ENCODE results near the gene HVCN1. TPM values are rescaled to one million over a fixed set of nuclear protein-coding genes. Genes with fewer than 3 reads are reported as not detected.

The HVCN1 gene
- polyA plus RNA-seq, 2 of the 4 experiments (the other 2 are of a cell fraction), result 0.34 to 1.1 TPM

DNA sequence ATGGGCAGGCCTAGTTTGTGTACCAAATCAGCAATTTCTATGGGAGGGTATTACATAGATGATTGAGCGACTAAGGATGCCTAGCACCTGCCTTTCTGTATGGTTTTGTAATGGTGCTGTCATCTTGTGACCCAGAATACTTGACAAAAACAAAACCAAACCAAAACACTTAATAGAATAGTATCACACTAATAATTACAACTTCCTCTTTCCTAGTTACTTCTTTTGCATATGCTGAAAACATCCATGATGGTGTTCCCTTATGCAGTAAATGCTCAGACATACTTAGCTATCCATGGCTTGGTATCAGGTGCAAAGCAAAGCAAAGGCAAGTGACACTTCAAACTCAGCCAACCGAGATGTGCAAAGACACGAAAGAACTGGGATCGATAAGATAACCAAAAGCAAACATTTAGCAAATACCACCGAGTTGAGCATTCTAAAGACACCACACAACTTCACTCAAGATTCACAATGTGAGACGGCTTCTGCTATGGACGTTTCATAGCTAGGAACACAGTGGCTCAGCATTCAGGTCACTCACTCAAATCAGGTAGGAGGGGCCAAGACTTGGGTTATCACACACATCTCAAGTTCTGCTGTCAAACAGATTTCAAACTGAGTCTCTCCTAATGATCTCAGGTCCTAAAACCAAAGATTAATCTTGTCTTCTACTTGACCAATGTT lies 29.4 kb upstream of the HVCN1 start:
- TF ChIP-seq, protein P1, sequence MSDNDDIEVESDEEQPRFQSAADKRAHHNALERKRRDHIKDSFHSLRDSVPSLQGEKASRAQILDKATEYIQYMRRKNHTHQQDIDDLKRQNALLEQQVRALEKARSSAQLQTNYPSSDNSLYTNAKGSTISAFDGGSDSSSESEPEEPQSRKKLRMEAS (IDR thresholded peaks at IDR 0.05), result no peak
- TF ChIP-seq CHD2 (IDR thresholded peaks at IDR 0.05; ENCODE audit: low read length, partially characterized antibody), result no peak
- TF ChIP-seq CEBPB (IDR thresholded peaks at IDR 0.05), result no peak
- TF ChIP-seq CHD4 (IDR thresholded peaks at IDR 0.05; ENCODE audit: borderline replicate concordance), result no peak
- TF ChIP-seq SREBF2 (IDR thresholded peaks at IDR 0.05), result no peak
- no peak for TF ChIP-seq CTCF (IDR thresholded peaks at IDR 0.05)
- no peak for TF ChIP-seq HOXA7 (CRISPR knock-in tag; IDR thresholded peaks at IDR 0.05)
- TF ChIP-seq JUNB (IDR thresholded peaks at IDR 0.05), result no peak
- no peak for TF ChIP-seq RNF2 (IDR thresholded peaks at IDR 0.05; ENCODE audit: borderline replicate concordance, low read depth)
- ATAC-seq (no peak), FAIRE-seq (no peak)

DNA sequence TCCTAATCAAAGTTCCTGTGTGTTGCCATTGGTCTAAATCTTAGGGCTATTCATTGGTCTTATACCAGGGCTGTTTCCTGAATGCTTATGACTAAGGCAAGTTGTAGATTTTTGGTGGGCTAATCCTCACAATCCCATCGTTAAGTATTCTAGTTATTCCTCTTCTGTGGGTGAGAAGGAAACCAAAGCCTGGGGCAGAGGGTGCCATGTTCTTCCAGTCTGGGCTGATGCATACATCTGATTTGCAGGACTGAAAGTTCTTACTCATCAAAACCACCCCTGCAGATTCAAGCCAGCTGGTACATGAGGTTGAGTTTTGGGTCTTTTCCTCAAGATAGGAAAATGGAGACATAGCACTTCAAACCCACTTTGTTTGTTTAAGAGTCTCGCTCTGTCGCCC lies 28.1 kb upstream of the HVCN1 start:
- Histone ChIP-seq H3K27ac (no peak overlapping the region), H3K4me2 (no peak overlapping the region), H3K4me1 (no peaks in the 10 kb centered on the region), H3K4me3 (no peak overlapping the region), H3K9me3 (no peaks in the 10 kb centered on the region)
- peak in 1 of 2 experiments; percentile 12; a peak in 2 of 6 replicates for ATAC-seq
- ChIA-PET CTCF (interaction anchor here (0.6 kb wide), 1 partner anchor 51 kb away, joined by 3 read pairs; no protein-coding TSS in a partner anchor), POLR2A (no interaction called here)
- FAIRE-seq, result no peak
- 94% methylated on average over 3 of the region's 3 CpGs for WGBS (ENCODE audit: missing lambda C conversion rate)
- no peak for TF ChIP-seq MAFK (IDR thresholded peaks at IDR 0.05; ENCODE audit: partially characterized antibody)
- 0 out of 5 replicates have a peak, but pooled peaks of 1 of the 2 experiments have one; percentile 22 for TF ChIP-seq JUN (IDR thresholded peaks at IDR 0.05)
- no peak for TF ChIP-seq RAD21 (conservative IDR thresholded peaks at IDR 0.05 in 1 of 2, IDR thresholded peaks at IDR 0.05 in 1 of 2)
- TF ChIP-seq CEBPB (IDR thresholded peaks at IDR 0.05), result no peak
- TF ChIP-seq EHMT2 (IDR thresholded peaks at IDR 0.05; ENCODE audit: low read depth), result no peak
- TF ChIP-seq ZNF302 (CRISPR knock-in tag; IDR thresholded peaks at IDR 0.05), result no peak
- TF ChIP-seq EHF (CRISPR knock-in tag; IDR thresholded peaks at IDR 0.05), result no peak
- no peak for DNase-seq (ENCODE audit: low read depth in 1 of 2, low spot score in 1 of 2)

More for the DNA sequence above, 29.4 kb upstream of the HVCN1 start:
- WGBS (ENCODE audit: missing lambda C conversion rate), result 89% methylated on average over 7 of the region's 7 CpGs
- Histone ChIP-seq H3K4me3 (no peak overlapping the region), H3K27ac (no peak overlapping the region), H3K9me3 (no peaks in the 10 kb centered on the region), H3K4me1 (no peaks in the 10 kb centered on the region), H3K4me2 (no peak overlapping the region)
- no peak for DNase-seq (ENCODE audit: low read depth in 1 of 2, low spot score in 1 of 2)
- CTCF ChIA-PET, result no interaction called here
- POLR2A ChIA-PET, result no interaction called here

DNA sequence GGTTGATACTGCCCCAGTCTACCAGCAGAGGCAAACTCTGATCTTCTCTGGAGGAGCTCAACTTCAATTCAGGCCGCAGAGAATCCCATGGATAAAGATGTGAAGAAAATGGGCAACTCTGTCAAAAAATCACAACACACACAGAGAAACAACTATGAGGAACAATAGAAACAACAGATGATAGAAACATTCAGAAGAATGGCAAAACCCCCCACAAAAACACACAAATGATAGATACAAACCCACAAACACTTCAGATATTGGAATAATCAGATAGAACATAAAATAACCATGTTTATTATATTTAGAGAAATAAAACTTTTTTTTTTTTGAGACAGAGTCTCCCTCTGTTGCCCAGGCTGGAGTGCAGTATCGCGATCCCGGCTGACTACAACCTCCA lies 20.0 kb upstream of the HVCN1 start:
- ChIA-PET POLR2A (no interaction called here), CTCF (interaction anchor here (0.6 to 2.2 kb wide), 8 partner anchors 9 to 240 kb away, joined by 3 to 7 read pairs (median 4); partner anchors contain the start of gene FAM216A)
- Histone ChIP-seq H3K4me2 (no peak overlapping the region), H3K4me1 (no peaks in the 10 kb centered on the region), H3K9me3 (no peaks in the 10 kb centered on the region), H3K4me3 (no peak overlapping the region), H3K27ac (no peak overlapping the region)
- DNase-seq (ENCODE audit: low read depth in 1 of 2, low spot score in 1 of 2) (no peak), ATAC-seq (no peak), FAIRE-seq (no peak)
- TF ChIP-seq CBX2 (IDR thresholded peaks at IDR 0.05; ENCODE audit: borderline replicate concordance, low read depth), result no peak
- TF ChIP-seq EP300 (IDR thresholded peaks at IDR 0.05), result no peak
- no peak for TF ChIP-seq FOSB (CRISPR knock-in tag; IDR thresholded peaks at IDR 0.05)
- no peak for TF ChIP-seq JUNB (IDR thresholded peaks at IDR 0.05)
- no peak for TF ChIP-seq MAZ (IDR thresholded peaks at IDR 0.05; ENCODE audit: borderline replicate concordance, low read depth, low read length)
- no peak for TF ChIP-seq HDAC2 (IDR thresholded peaks at IDR 0.05)
- no peak for TF ChIP-seq ESRRA (IDR thresholded peaks at IDR 0.05; ENCODE audit: borderline replicate concordance, low read length)
- TF ChIP-seq, protein P2, sequence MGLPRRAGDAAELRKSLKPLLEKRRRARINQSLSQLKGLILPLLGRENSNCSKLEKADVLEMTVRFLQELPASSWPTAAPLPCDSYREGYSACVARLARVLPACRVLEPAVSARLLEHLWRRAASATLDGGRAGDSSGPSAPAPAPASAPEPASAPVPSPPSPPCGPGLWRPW (IDR thresholded peaks at IDR 0.05), result no peak
- TF ChIP-seq SMC3 (IDR thresholded peaks at IDR 0.05), result no peak
- no peak for TF ChIP-seq FOSL2 (IDR thresholded peaks at IDR 0.05)
- TF ChIP-seq FOSL2 (CRISPR knock-in tag; IDR thresholded peaks at IDR 0.05), result no peak
- TF ChIP-seq FOXS1 (CRISPR knock-in tag; IDR thresholded peaks at IDR 0.05), result no peak
- TF ChIP-seq RNF2 (IDR thresholded peaks at IDR 0.05; ENCODE audit: borderline replicate concordance, low read depth), result no peak
- no peak for TF ChIP-seq POLR2AphosphoS2 (conservative IDR thresholded peaks at IDR 0.05; ENCODE audit: low read length)
- TF ChIP-seq CHD4 (IDR thresholded peaks at IDR 0.05; ENCODE audit: borderline replicate concordance), result no peak
- TF ChIP-seq HOXB13 (CRISPR knock-in tag; IDR thresholded peaks at IDR 0.05; ENCODE audit: low read depth), result no peak
- no peak for TF ChIP-seq ZSCAN20 (CRISPR knock-in tag; IDR thresholded peaks at IDR 0.05)
- no peak for TF ChIP-seq RFX5 (IDR thresholded peaks at IDR 0.05)
- WGBS (ENCODE audit: missing lambda C conversion rate), result 95% methylated on average over 4 of the region's 4 CpGs
